ENCODE measurements around the gene LTF. TPM values are rescaled to one million over a fixed set of nuclear protein-coding genes. Genes with fewer than 3 reads are reported as not detected.

LTF gene
- total RNA-seq, 1 donor from 2014 or later, result not detected

GRCh38 chr3:46491089-46492070 is 26.7 kb upstream of the LTF start:
- intact Hi-C loops (cut with micrococcal nuclease), result no loop called here

GRCh38 chr3:46490338-46491084 is 25.8 kb upstream of the LTF start:
- intact Hi-C loops (cut with micrococcal nuclease), result no loop called here

GRCh38 chr3:46489875-46490274 is 25.2 kb upstream of the LTF start:
- intact Hi-C loops (cut with micrococcal nuclease), result loop anchor here (2.0 kb wide), 2 partner anchors 49 to 77 kb away; partner anchors contain the start of gene LRRC2

- intact Hi-C loops (cut with micrococcal nuclease), result loop anchor here (2.0 kb wide), 2 partner anchors 49 to 77 kb away; partner anchors contain the start of gene LRRC2
These were observed 24.7 kb upstream of the LTF start for GRCh38 chr3:46489381-46489780.

GRCh38 chr3:46488735-46489361 is 24.1 kb upstream of the LTF start:
- intact Hi-C loops (cut with micrococcal nuclease), result loop anchor here (1.0 to 2.0 kb wide), 4 partner anchors 50 to 141 kb away; partner anchors contain the start of gene LRRC2

- intact Hi-C loops (cut with micrococcal nuclease), result no loop called here
These were observed 21.1 kb upstream of the LTF start for GRCh38 chr3:46485779-46486175.

GRCh38 chr3:46484911-46485778 is 20.4 kb upstream of the LTF start:
- intact Hi-C loops (cut with micrococcal nuclease), result no loop called here

GRCh38 chr3:46484388-46484787 is 19.7 kb upstream of the LTF start:
- intact Hi-C loops (cut with micrococcal nuclease), result no loop called here

GRCh38 chr3:46483825-46484224 is 19.1 kb upstream of the LTF start:
- intact Hi-C loops (cut with micrococcal nuclease), result no loop called here

GRCh38 chr3:46482632-46483350 is 18.1 kb upstream of the LTF start:
- intact Hi-C loops (cut with micrococcal nuclease), result no loop called here

- intact Hi-C loops (cut with micrococcal nuclease), result no loop called here
These were observed 16.9 kb upstream of the LTF start for GRCh38 chr3:46481636-46482035.

GRCh38 chr3:46480491-46481195 is 15.9 kb upstream of the LTF start:
- intact Hi-C loops (cut with micrococcal nuclease), result no loop called here

GRCh38 chr3:46479696-46480095 is 15.0 kb upstream of the LTF start:
- intact Hi-C loops (cut with micrococcal nuclease), result no loop called here

GRCh38 chr3:46479021-46479420 is 14.3 kb upstream of the LTF start:
- intact Hi-C loops (cut with micrococcal nuclease), result no loop called here

GRCh38 chr3:46478341-46478740 is 13.6 kb upstream of the LTF start:
- intact Hi-C loops (cut with micrococcal nuclease), result no loop called here

GRCh38 chr3:46477756-46478155 is 13.1 kb upstream of the LTF start:
- intact Hi-C loops (cut with micrococcal nuclease), result no loop called here

GRCh38 chr3:46477145-46477544 is 12.4 kb upstream of the LTF start:
- intact Hi-C loops (cut with micrococcal nuclease), result no loop called here

GRCh38 chr3:46472736-46473135 is 8.0 kb upstream of the LTF start:
- intact Hi-C loops (cut with micrococcal nuclease), result no loop called here

- intact Hi-C loops (cut with micrococcal nuclease), result no loop called here
These were observed 6.7 kb upstream of the LTF start for GRCh38 chr3:46471371-46471914.
